ENCODE results near the gene LMAN2L. TPM values are rescaled to one million over a fixed set of nuclear protein-coding genes. Genes with fewer than 3 reads are reported as not detected.

LMAN2L gene
- total and polyA plus RNA-seq, 7 donors = 8.6 to 24.1 (median 12.7) TPM

GRCh38 chr2:96757477-96757860 is 17.6 kb upstream of the LMAN2L start:
- H3K9me3 ChIP-seq = no peaks in the 10 kb centered on the region
- H3K27ac ChIP-seq = no peak overlapping the region
- no peaks in the 10 kb centered on the region for H3K36me3 ChIP-seq (ENCODE audit: insufficient read depth in 1 of 2, low read depth in 1 of 2)
- intact Hi-C loops (cut with DNase I) = no loop called here
- DNase-seq (no peak), ATAC-seq (no peak)
- TF ChIP-seq CTCF (IDR thresholded peaks at IDR 0.05) = no peak
- 88 to 94% (median 88%) methylated on average over 6 of the region's 6 CpGs for WGBS, 3 donors
- no peaks in the 10 kb centered on the region for H3K27me3 ChIP-seq (ENCODE audit: insufficient read depth in 3 of 3, low read length in 2 of 3)
- peaks cover 14% of the 10 kb centered on the region for H3K4me1 ChIP-seq
- H3K4me3 ChIP-seq = no peak overlapping the region

- intact Hi-C loops (cut with DNase I) = no loop called here
- H3K4me1 ChIP-seq = peaks cover 10% of the 10 kb centered on the region
- no peaks in the 10 kb centered on the region for H3K27me3 ChIP-seq (ENCODE audit: insufficient read depth in 3 of 3, low read length in 2 of 3)
- H3K9me3 ChIP-seq = no peaks in the 10 kb centered on the region
- DNase-seq = no peak
- no peak for ATAC-seq
- H3K4me3 ChIP-seq = no peak overlapping the region
- no peak for TF ChIP-seq CTCF (IDR thresholded peaks at IDR 0.05)
- no peaks in the 10 kb centered on the region for H3K36me3 ChIP-seq (ENCODE audit: insufficient read depth in 1 of 2, low read depth in 1 of 2)
- no peak overlapping the region for H3K27ac ChIP-seq
- WGBS, 3 donors = 78 to 82% (median 79%) methylated on average over 5 of the region's 5 CpGs
Measured at GRCh38 chr2:96756788-96757476, 17.1 kb upstream of the LMAN2L start.

GRCh38 chr2:96754317-96754716 is 14.5 kb upstream of the LMAN2L start:
- no peaks in the 10 kb centered on the region for H3K27me3 ChIP-seq (ENCODE audit: insufficient read depth in 3 of 3, low read length in 2 of 3)
- TF ChIP-seq CTCF (IDR thresholded peaks at IDR 0.05) = no peak
- no peaks in the 10 kb centered on the region for H3K36me3 ChIP-seq (ENCODE audit: insufficient read depth in 1 of 2, low read depth in 1 of 2)
- DNase-seq (no peak), ATAC-seq (no peak)
- no peak overlapping the region for H3K4me3 ChIP-seq
- H3K9me3 ChIP-seq = no peaks in the 10 kb centered on the region
- H3K27ac ChIP-seq = no peak overlapping the region
- no peaks in the 10 kb centered on the region for H3K4me1 ChIP-seq
- intact Hi-C loops (cut with DNase I) = no loop called here

GRCh38 chr2:96753661-96754282 is 13.9 kb upstream of the LMAN2L start:
- Histone ChIP-seq H3K4me3 (no peak overlapping the region), H3K4me1 (no peaks in the 10 kb centered on the region), H3K9me3 (no peaks in the 10 kb centered on the region), H3K36me3 (ENCODE audit: insufficient read depth in 1 of 2, low read depth in 1 of 2) (no peaks in the 10 kb centered on the region), H3K27ac (no peak overlapping the region), H3K27me3 (ENCODE audit: insufficient read depth in 3 of 3, low read length in 2 of 3) (no peaks in the 10 kb centered on the region)
- TF ChIP-seq CTCF (IDR thresholded peaks at IDR 0.05) = no peak
- ATAC-seq (no peak), DNase-seq (no peak)
- 60 to 66% (median 63%) methylated on average over 7 of the region's 7 CpGs for WGBS, 3 donors
- intact Hi-C loops (cut with DNase I) = no loop called here

GRCh38 chr2:96751800-96752199 is 11.9 kb upstream of the LMAN2L start:
- H3K36me3 ChIP-seq (ENCODE audit: insufficient read depth in 1 of 2, low read depth in 1 of 2) = no peaks in the 10 kb centered on the region
- no peak for DNase-seq
- intact Hi-C loops (cut with DNase I) = no loop called here
- H3K27ac ChIP-seq = no peak overlapping the region
- no peak overlapping the region for H3K4me3 ChIP-seq
- H3K27me3 ChIP-seq (ENCODE audit: insufficient read depth in 3 of 3, low read length in 2 of 3) = no peaks in the 10 kb centered on the region
- H3K9me3 ChIP-seq = no peaks in the 10 kb centered on the region
- no peaks in the 10 kb centered on the region for H3K4me1 ChIP-seq
- TF ChIP-seq CTCF (IDR thresholded peaks at IDR 0.05) = no peak
- WGBS, 3 donors = 89 to 92% (median 89%) methylated on average over 9 of the region's 9 CpGs
- no peak for ATAC-seq
